ENCODE measurements around the gene XG. TPM values are rescaled to one million over a fixed set of nuclear protein-coding genes. Genes with fewer than 3 reads are reported as not detected.

Gene XG
- total and polyA plus RNA-seq, 9 of the 15 experiments (the other 6 are each of a cell fraction or from before 2014, with no cell fraction given): 0.03 to 0.12 TPM; not detected in 7

DNA sequence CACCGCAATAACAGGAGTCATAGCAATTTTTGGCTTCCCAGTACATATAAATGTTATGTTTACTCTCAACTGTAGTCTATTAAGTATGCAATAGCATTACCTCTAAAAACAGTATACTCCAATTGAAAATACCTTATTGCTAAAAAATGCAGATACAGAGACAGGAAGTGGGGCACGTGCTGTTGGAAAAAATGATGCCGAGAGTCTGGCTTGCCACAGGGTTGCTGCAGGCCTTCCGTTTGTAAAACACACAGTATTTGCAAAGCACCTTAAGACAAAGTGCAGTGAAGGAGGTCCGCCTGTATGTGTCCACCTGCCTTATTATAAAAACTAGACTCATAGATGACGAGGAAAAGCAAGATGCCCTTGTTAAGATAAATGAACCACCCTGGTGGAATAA is 37.3 kb upstream of the XG start (continued):
- TF ChIP-seq, protein P1, sequence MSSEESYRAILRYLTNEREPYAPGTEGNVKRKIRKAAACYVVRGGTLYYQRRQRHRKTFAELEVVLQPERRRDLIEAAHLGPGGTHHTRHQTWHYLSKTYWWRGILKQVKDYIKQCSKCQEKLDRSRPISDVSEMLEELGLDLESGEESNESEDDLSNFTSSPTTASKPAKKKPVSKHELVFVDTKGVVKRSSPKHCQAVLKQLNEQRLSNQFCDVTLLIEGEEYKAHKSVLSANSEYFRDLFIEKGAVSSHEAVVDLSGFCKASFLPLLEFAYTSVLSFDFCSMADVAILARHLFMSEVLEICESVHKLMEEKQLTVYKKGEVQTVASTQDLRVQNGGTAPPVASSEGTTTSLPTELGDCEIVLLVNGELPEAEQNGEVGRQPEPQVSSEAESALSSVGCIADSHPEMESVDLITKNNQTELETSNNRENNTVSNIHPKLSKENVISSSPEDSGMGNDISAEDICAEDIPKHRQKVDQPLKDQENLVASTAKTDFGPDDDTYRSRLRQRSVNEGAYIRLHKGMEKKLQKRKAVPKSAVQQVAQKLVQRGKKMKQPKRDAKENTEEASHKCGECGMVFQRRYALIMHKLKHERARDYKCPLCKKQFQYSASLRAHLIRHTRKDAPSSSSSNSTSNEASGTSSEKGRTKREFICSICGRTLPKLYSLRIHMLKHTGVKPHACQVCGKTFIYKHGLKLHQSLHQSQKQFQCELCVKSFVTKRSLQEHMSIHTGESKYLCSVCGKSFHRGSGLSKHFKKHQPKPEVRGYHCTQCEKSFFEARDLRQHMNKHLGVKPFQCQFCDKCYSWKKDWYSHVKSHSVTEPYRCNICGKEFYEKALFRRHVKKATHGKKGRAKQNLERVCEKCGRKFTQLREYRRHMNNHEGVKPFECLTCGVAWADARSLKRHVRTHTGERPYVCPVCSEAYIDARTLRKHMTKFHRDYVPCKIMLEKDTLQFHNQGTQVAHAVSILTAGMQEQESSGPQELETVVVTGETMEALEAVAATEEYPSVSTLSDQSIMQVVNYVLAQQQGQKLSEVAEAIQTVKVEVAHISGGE (CRISPR knock-in tag; IDR thresholded peaks at IDR 0.05): no peak
- TF ChIP-seq ZNF551 (CRISPR knock-in tag; IDR thresholded peaks at IDR 0.05) (no peak), POLR2AphosphoS5 (IDR thresholded peaks at IDR 0.05; ENCODE audit: control insufficient read depth, insufficient read depth, low read depth, low read length) (no peak), JUNB (CRISPR knock-in tag; conservative IDR thresholded peaks at IDR 0.05) (no peak), RNF2 (IDR thresholded peaks at IDR 0.05) (no peak), RHOXF2B (CRISPR knock-in tag; conservative IDR thresholded peaks at IDR 0.05) (no peak)
- TF ChIP-seq, protein P2, sequence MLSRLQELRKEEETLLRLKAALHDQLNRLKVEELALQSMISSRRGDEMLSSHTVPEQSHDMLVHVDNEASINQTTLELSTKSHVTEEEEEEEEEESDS (CRISPR knock-in tag; IDR thresholded peaks at IDR 0.05): no peak
- TF ChIP-seq, protein P3, sequence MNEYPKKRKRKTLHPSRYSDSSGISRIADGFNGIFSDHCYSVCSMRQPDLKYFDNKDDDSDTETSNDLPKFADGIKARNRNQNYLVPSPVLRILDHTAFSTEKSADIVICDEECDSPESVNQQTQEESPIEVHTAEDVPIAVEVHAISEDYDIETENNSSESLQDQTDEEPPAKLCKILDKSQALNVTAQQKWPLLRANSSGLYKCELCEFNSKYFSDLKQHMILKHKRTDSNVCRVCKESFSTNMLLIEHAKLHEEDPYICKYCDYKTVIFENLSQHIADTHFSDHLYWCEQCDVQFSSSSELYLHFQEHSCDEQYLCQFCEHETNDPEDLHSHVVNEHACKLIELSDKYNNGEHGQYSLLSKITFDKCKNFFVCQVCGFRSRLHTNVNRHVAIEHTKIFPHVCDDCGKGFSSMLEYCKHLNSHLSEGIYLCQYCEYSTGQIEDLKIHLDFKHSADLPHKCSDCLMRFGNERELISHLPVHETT (CRISPR knock-in tag; conservative IDR thresholded peaks at IDR 0.05 in 1 of 2, IDR thresholded peaks at IDR 0.05 in 1 of 2): no peak
